GM23248 (cell line): ENCODE results near the gene DPP10.

Experiments
- EZH2 ChIP-seq: fragments of 200-600 bp; sonication (generic); IDR thresholded peaks from 2 replicates; pipeline ENCODE4 v1.6.1; 2018; ENCODE audit warnings: antibody characterized with exemption, mild to moderate bottlenecking; ENCODE audit not compliant: insufficient read depth, poor library complexity, severe bottlenecking
- EZH2phosphoT487 ChIP-seq: fragments of 200-600 bp; sonication (generic); IDR thresholded peaks from 2 replicates; pipeline ENCODE4 v1.6.1; 2018; ENCODE audit warnings: antibody characterized with exemption, moderate library complexity, mild to moderate bottlenecking, low read depth; ENCODE audit not compliant: insufficient read depth

DNA sequence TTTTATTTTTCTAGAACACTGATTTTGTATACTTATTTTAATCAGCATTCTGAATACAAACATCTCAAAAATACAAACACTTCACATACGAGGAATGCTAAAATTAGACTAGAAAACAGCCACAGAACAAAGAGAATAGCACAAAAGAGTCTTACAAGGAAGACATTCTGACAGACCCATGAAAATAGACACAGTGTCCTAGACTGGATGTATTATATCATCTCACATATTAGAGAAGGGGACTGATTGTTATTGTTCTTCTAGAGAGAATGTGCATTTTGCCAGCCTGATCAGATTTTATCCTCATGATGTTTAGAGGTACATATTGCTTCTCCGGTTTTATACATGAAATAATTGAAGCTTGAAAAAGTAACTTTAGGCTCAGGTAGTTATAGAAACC lies 357.9 kb downstream of the DPP10 start:
- TF ChIP-seq EZH2 (no peak), EZH2phosphoT487 (no peak)
